Mesendoderm (in vitro differentiated cells): ENCODE results near the gene TECTB.
A peak's percentile ranks its signal among the peaks of the same experiment; 100 is the strongest.

ENCODE experiments used
- DNase-seq: peaks from one replicate; pipeline ENCODE4 v3.0.0; 2013
- H2AK5ac ChIP-seq: 2 replicates; pipeline ENCODE4 v1.6.1; 2013; ENCODE audit warnings: low read length, inconsistent platforms
- H2BK120ac ChIP-seq: 2 replicates; pipeline ENCODE4 v1.6.1; 2013; ENCODE audit warnings: low read depth, mild to moderate bottlenecking, low read length, moderate library complexity, mixed read lengths
- H2BK15ac ChIP-seq: replicated peaks from 2 replicates; pipeline ENCODE4 v1.6.1; 2013; ENCODE audit warnings: low read depth, mild to moderate bottlenecking, moderate library complexity
- H2BK5ac ChIP-seq: 2 replicates; pipeline ENCODE4 v1.6.1; 2013; ENCODE audit warnings: low read length, inconsistent platforms
- H3K18ac ChIP-seq: 2 replicates; pipeline ENCODE4 v1.6.1; 2013; ENCODE audit warnings: mild to moderate bottlenecking, low read length, mixed read lengths
- H3K23ac ChIP-seq: one replicate; pipeline ENCODE4 v1.6.1; 2013; ENCODE audit warnings: low read length
- H3K27ac ChIP-seq: 2 replicates; pipeline ENCODE4 v1.5.1; 2013; ENCODE audit warnings: low read depth, mild to moderate bottlenecking, inconsistent platforms, low read length, moderate library complexity
- H3K27me3 ChIP-seq: 2 replicates; pipeline ENCODE4 v1.6.1; 2013; ENCODE audit warnings: low read length, control low read depth, mild to moderate bottlenecking, inconsistent platforms; ENCODE audit not compliant: insufficient read depth, poor library complexity
- H3K36me3 ChIP-seq: 2 replicates; pipeline ENCODE4 v1.6.1; 2013; ENCODE audit warnings: low read length, inconsistent platforms; ENCODE audit not compliant: control insufficient read depth, insufficient read depth
- H3K4ac ChIP-seq: one replicate; pipeline ENCODE4 v1.6.1; 2013; ENCODE audit warnings: low read depth, mild to moderate bottlenecking, low read length, moderate library complexity
- H3K4me1 ChIP-seq: 2 replicates; pipeline ENCODE4 v1.6.1; 2013; ENCODE audit warnings: low read depth, low read length, inconsistent platforms; ENCODE audit not compliant: control insufficient read depth
- H3K4me2 ChIP-seq: 2 replicates; pipeline ENCODE4 v1.6.1; 2013; ENCODE audit warnings: low read length
- H3K4me3 ChIP-seq: 2 replicates; pipeline ENCODE4 v1.5.1; 2013; ENCODE audit warnings: mild to moderate bottlenecking, low read length
- H3K56ac ChIP-seq: one replicate; pipeline ENCODE4 v1.6.1; 2013; ENCODE audit warnings: low read length
- H3K79me1 ChIP-seq: 2 replicates; pipeline ENCODE4 v1.6.1; 2013; ENCODE audit warnings: low read length, inconsistent platforms
- H3K79me2 ChIP-seq: 2 replicates; pipeline ENCODE4 v1.6.1; 2013; ENCODE audit warnings: mild to moderate bottlenecking, low read length; ENCODE audit not compliant: control insufficient read depth, insufficient read depth
- H3K9ac ChIP-seq: 2 replicates; pipeline ENCODE4 v1.6.1; 2013; ENCODE audit warnings: low read length, inconsistent platforms
- H4K5ac ChIP-seq: one replicate; pipeline ENCODE4 v1.6.1; 2013; ENCODE audit warnings: low read length
- H4K8ac ChIP-seq: one replicate; pipeline ENCODE4 v1.6.1; 2013; ENCODE audit warnings: low read depth, mild to moderate bottlenecking, control low read depth, low read length, moderate library complexity
- WGBS: extraction: QIAGEN DNeasy Blood & Tissue Kit; methylation state at CpG from one replicate; pipeline ENCODE4 v1.1.7; 2013; ENCODE audit warnings: low lambda C conversion rate, missing lambda C conversion rate; ENCODE audit not compliant: insufficient coverage; ENCODE audit errors: extremely low coverage; 5-methylcytosine and 5-hydroxymethylcytosine counted together

TECTB gene

GRCh38 chr10:112274831-112275230 lies 8.4 kb upstream of the TECTB start:
- no peak overlapping the region for H4K8ac ChIP-seq
- H3K27ac ChIP-seq, result no peak overlapping the region
- H2AK5ac ChIP-seq, result no peak overlapping the region
- no CpG with 5 or more reads among the region's 5 CpGs for WGBS
- no peak overlapping the region for H3K9ac ChIP-seq
- no peak overlapping the region for H4K5ac ChIP-seq
- H3K79me1 ChIP-seq, result no peaks in the 10 kb centered on the region
- H3K4ac ChIP-seq, result no peak overlapping the region
- no peaks in the 10 kb centered on the region for H3K79me2 ChIP-seq
- H3K4me1 ChIP-seq, result peaks cover 7% of the 10 kb centered on the region
- H3K36me3 ChIP-seq, result no peaks in the 10 kb centered on the region
- H2BK15ac ChIP-seq, result no peak overlapping the region
- H2BK5ac ChIP-seq, result no peak overlapping the region
- H3K4me2 ChIP-seq, result no peak overlapping the region
- H3K4me3 ChIP-seq, result no peak overlapping the region
- H2BK120ac ChIP-seq, result no peak overlapping the region
- no peak overlapping the region for H3K56ac ChIP-seq
- no peaks in the 10 kb centered on the region for H3K27me3 ChIP-seq
- no peak overlapping the region for H3K23ac ChIP-seq
- no peak overlapping the region for H3K18ac ChIP-seq
- no peak for DNase-seq

GRCh38 chr10:112275512-112276245 lies 7.5 kb upstream of the TECTB start:
- Histone ChIP-seq H3K4me2 (no peak overlapping the region), H3K27ac (no peak overlapping the region), H2BK5ac (no peak overlapping the region), H3K4me1 (peaks cover 7% of the 10 kb centered on the region), H3K79me2 (no peaks in the 10 kb centered on the region), H3K56ac (no peak overlapping the region), H3K27me3 (no peaks in the 10 kb centered on the region), H3K23ac (no peak overlapping the region), H4K8ac (no peak overlapping the region), H3K9ac (no peak overlapping the region), H3K4ac (no peak overlapping the region), H2BK120ac (no peak overlapping the region), H2BK15ac (no peak overlapping the region), H3K79me1 (no peaks in the 10 kb centered on the region), H3K18ac (no peak overlapping the region), H4K5ac (no peak overlapping the region), H3K36me3 (no peaks in the 10 kb centered on the region), H3K4me3 (no peak overlapping the region), H2AK5ac (no peak overlapping the region)
- DNase-seq, result no peak
- WGBS, result no CpG with 5 or more reads among the region's 4 CpGs

- no CpG with 5 or more reads among the region's 2 CpGs for WGBS
- Histone ChIP-seq H3K4me2 (no peak overlapping the region), H3K27me3 (no peaks in the 10 kb centered on the region), H3K9ac (no peak overlapping the region), H4K5ac (no peak overlapping the region), H2BK120ac (no peak overlapping the region), H3K23ac (no peak overlapping the region), H2BK5ac (no peak overlapping the region), H3K4me3 (no peak overlapping the region), H3K4ac (no peak overlapping the region), H3K56ac (no peak overlapping the region), H3K27ac (no peak overlapping the region), H3K36me3 (no peaks in the 10 kb centered on the region), H3K79me2 (no peaks in the 10 kb centered on the region), H2AK5ac (no peak overlapping the region), H4K8ac (no peak overlapping the region), H3K18ac (no peak overlapping the region), H3K4me1 (peaks cover 7% of the 10 kb centered on the region), H2BK15ac (no peak overlapping the region), H3K79me1 (no peaks in the 10 kb centered on the region)
- DNase-seq, result peak; percentile 5
Observed at GRCh38 chr10:112278871-112279270, 4.3 kb upstream of the TECTB start.

GRCh38 chr10:112279433-112279832 lies 3.8 kb upstream of the TECTB start:
- Histone ChIP-seq H3K18ac (no peak overlapping the region), H2AK5ac (no peak overlapping the region), H2BK15ac (no peak overlapping the region), H3K56ac (no peak overlapping the region), H3K4me1 (peaks cover 7% of the 10 kb centered on the region), H4K5ac (no peak overlapping the region), H3K27ac (no peak overlapping the region), H2BK120ac (no peak overlapping the region), H3K79me1 (no peaks in the 10 kb centered on the region), H3K4me2 (no peak overlapping the region), H3K27me3 (no peaks in the 10 kb centered on the region), H3K4me3 (no peak overlapping the region), H3K9ac (no peak overlapping the region), H3K4ac (no peak overlapping the region), H3K36me3 (no peaks in the 10 kb centered on the region), H3K23ac (no peak overlapping the region), H4K8ac (no peak overlapping the region), H3K79me2 (no peaks in the 10 kb centered on the region), H2BK5ac (no peak overlapping the region)
- WGBS, result no CpG with 5 or more reads among the region's 3 CpGs
- peak; percentile 45 for DNase-seq

- Histone ChIP-seq H2AK5ac (no peak overlapping the region), H2BK5ac (no peak overlapping the region), H3K79me1 (no peaks in the 10 kb centered on the region), H3K27me3 (no peaks in the 10 kb centered on the region), H3K4ac (no peak overlapping the region), H3K23ac (no peak overlapping the region), H3K18ac (no peak overlapping the region), H4K8ac (no peak overlapping the region), H3K4me2 (no peak overlapping the region), H3K36me3 (no peaks in the 10 kb centered on the region), H2BK120ac (no peak overlapping the region), H4K5ac (no peak overlapping the region), H3K4me3 (no peak overlapping the region), H3K56ac (no peak overlapping the region), H3K27ac (no peak overlapping the region), H3K4me1 (peaks cover 7% of the 10 kb centered on the region), H3K9ac (no peak overlapping the region), H3K79me2 (no peaks in the 10 kb centered on the region), H2BK15ac (no peak overlapping the region)
- WGBS, result no CpG with 5 or more reads among the region's 2 CpGs
- DNase-seq, result no peak
Observed at GRCh38 chr10:112280205-112280921, 2.8 kb upstream of the TECTB start.
